ENCODE data around the gene CCDC194. TPM values are rescaled to one million over a fixed set of nuclear protein-coding genes. Genes with fewer than 3 reads are reported as not detected.
A peak's percentile ranks its signal among the peaks of the same experiment; 100 is the strongest.

CCDC194 gene
- polyA plus RNA-seq, 1 donor from 2014 or later = not detected

- peaks cover 15% of the 10 kb centered on the region for H3K27me3 ChIP-seq (ENCODE audit: insufficient read depth, low read depth, low read length)
- peaks cover 5% of the 10 kb centered on the region for H3K9me3 ChIP-seq (ENCODE audit: low read length)
- H3K4me2 ChIP-seq (ENCODE audit: low read length) = no peak overlapping the region
- H2AFZ ChIP-seq (ENCODE audit: low read depth, low read length) = no peak overlapping the region
- H3K9ac ChIP-seq (ENCODE audit: low read length) = no peak overlapping the region
- no peaks in the 10 kb centered on the region for H3K36me3 ChIP-seq (ENCODE audit: insufficient read depth, low read length)
- no peaks in the 10 kb centered on the region for H3F3A ChIP-seq (ENCODE audit: insufficient read depth, low read length, poor library complexity, severe bottlenecking)
- no peaks in the 10 kb centered on the region for H3K9me2 ChIP-seq (ENCODE audit: insufficient read depth, low read length)
- TF ChIP-seq POLR2AphosphoS5 (IDR thresholded peaks at IDR 0.05) = no peak
- no peak for TF ChIP-seq MXI1 (conservative IDR thresholded peaks at IDR 0.05; ENCODE audit: poor library complexity, severe bottlenecking)
- peak; percentile 68 for TF ChIP-seq SMC3 (conservative IDR thresholded peaks at IDR 0.05; ENCODE audit: poor library complexity)
- peak; percentile 86 for TF ChIP-seq CTCF (IDR thresholded peaks at IDR 0.05; ENCODE audit: poor library complexity, severe bottlenecking)
- no peak for TF ChIP-seq EP300 (conservative IDR thresholded peaks at IDR 0.05; ENCODE audit: poor library complexity, severe bottlenecking)
- no peak for TF ChIP-seq REST (IDR thresholded peaks at IDR 0.05; ENCODE audit: borderline replicate concordance)
- no peak for TF ChIP-seq TAF1 (IDR thresholded peaks at IDR 0.05; ENCODE audit: low read depth)
- TF ChIP-seq EZH2 (IDR thresholded peaks at IDR 0.05; ENCODE audit: borderline replicate concordance, insufficient read depth, low read length, poor library complexity, severe bottlenecking) = no peak
- peak; percentile 72 for TF ChIP-seq RAD21 (conservative IDR thresholded peaks at IDR 0.05)
- peak overlapping the region; percentile 62 for H3K4me3 ChIP-seq (ENCODE audit: low read length)
- H3K79me2 ChIP-seq (replicated peaks; ENCODE audit: insufficient read depth, low read length) = no peaks in the 10 kb centered on the region
- H3K27ac ChIP-seq (ENCODE audit: low read length) = no peak overlapping the region
- H4K20me1 ChIP-seq (ENCODE audit: insufficient read depth) = no peaks in the 10 kb centered on the region
Observed at GRCh38 chr19:17390665-17391370, 3.2 kb downstream of the CCDC194 start.

GRCh38 chr19:17389957-17390664, 3.9 kb downstream of the CCDC194 start:
- H3K4me2 ChIP-seq (ENCODE audit: low read length) = no peak overlapping the region
- TF ChIP-seq RAD21 (conservative IDR thresholded peaks at IDR 0.05) (no peak), POLR2AphosphoS5 (IDR thresholded peaks at IDR 0.05) (no peak), EP300 (conservative IDR thresholded peaks at IDR 0.05; ENCODE audit: poor library complexity, severe bottlenecking) (no peak), CTCF (IDR thresholded peaks at IDR 0.05; ENCODE audit: poor library complexity, severe bottlenecking) (no peak), MXI1 (conservative IDR thresholded peaks at IDR 0.05; ENCODE audit: poor library complexity, severe bottlenecking) (no peak), SMC3 (conservative IDR thresholded peaks at IDR 0.05; ENCODE audit: poor library complexity) (no peak), REST (IDR thresholded peaks at IDR 0.05; ENCODE audit: borderline replicate concordance) (no peak), EZH2 (IDR thresholded peaks at IDR 0.05; ENCODE audit: borderline replicate concordance, insufficient read depth, low read length, poor library complexity, severe bottlenecking) (no peak), TAF1 (IDR thresholded peaks at IDR 0.05; ENCODE audit: low read depth) (no peak)
- H3K79me2 ChIP-seq (replicated peaks; ENCODE audit: insufficient read depth, low read length) = no peaks in the 10 kb centered on the region
- H3K9me3 ChIP-seq (ENCODE audit: low read length) = peaks cover 5% of the 10 kb centered on the region
- peak overlapping the region; percentile 62 for H3K4me3 ChIP-seq (ENCODE audit: low read length)
- H2AFZ ChIP-seq (ENCODE audit: low read depth, low read length) = no peak overlapping the region
- H3F3A ChIP-seq (ENCODE audit: insufficient read depth, low read length, poor library complexity, severe bottlenecking) = no peaks in the 10 kb centered on the region
- no peak overlapping the region for H3K27ac ChIP-seq (ENCODE audit: low read length)
- no peaks in the 10 kb centered on the region for H3K9me2 ChIP-seq (ENCODE audit: insufficient read depth, low read length)
- no peaks in the 10 kb centered on the region for H4K20me1 ChIP-seq (ENCODE audit: insufficient read depth)
- no peaks in the 10 kb centered on the region for H3K36me3 ChIP-seq (ENCODE audit: insufficient read depth, low read length)
- peaks cover 15% of the 10 kb centered on the region for H3K27me3 ChIP-seq (ENCODE audit: insufficient read depth, low read depth, low read length)
- no peak overlapping the region for H3K9ac ChIP-seq (ENCODE audit: low read length)
